NT2/D1 (cell line): ENCODE data around the gene ECM2.

Experiments used
- SUZ12 ChIP-seq: IDR thresholded peaks from 2 replicates; pipeline ENCODE4 v1.6.1; 2011; ENCODE audit not compliant: insufficient read length, insufficient read depth; ENCODE audit errors: extremely low read depth
- ZNF274 ChIP-seq: IDR thresholded peaks from 2 replicates; pipeline ENCODE4 v1.6.1; 2011; ENCODE audit warnings: mild to moderate bottlenecking, low read depth, low read length

- no peak for TF ChIP-seq SUZ12
- TF ChIP-seq ZNF274, result no peak
These were observed 1.1 kb downstream of the ECM2 start for GRCh38 chr9:92534674-92535073.
